ENCODE results near the gene LIN7C. TPM values are rescaled to one million over a fixed set of nuclear protein-coding genes. Genes with fewer than 3 reads are reported as not detected.

The LIN7C gene
- total RNA-seq, 2 experiments from 2014 or later: 16.1 to 19.2 TPM

Small RNA genes lying within 50 kb of the gene (microRNA-seq; reads per million reads assigned to microRNA genes)
- not detected for gene MIR8087 (ENCODE audit: borderline replicate concordance)

Other genes with a start within 250 kb of the LIN7C start
- 10 to 100 TPM; 24.6 to 42.4 TPM for gene CCDC34, start 143.6 kb downstream of the LIN7C start, total RNA-seq
- under 1 TPM; 0.19 to 0.21 TPM for gene LGR4, start 34.0 kb downstream of the LIN7C start, total RNA-seq
- not detected for gene BDNF, start 193.7 kb upstream of the LIN7C start, total RNA-seq